Islet precursor cell (in vitro differentiated cells): ENCODE results near the gene CNNM3.

Source experiments
- DNase-seq: peaks from one replicate; pipeline ENCODE4 v3.0.0-alpha.2; 2018

The CNNM3 gene

GRCh38 chr2:96819876-96820511 is 3.9 kb downstream of the CNNM3 start:
- DNase-seq: peak; percentile 50

GRCh38 chr2:96821113-96821675 is 5.1 kb downstream of the CNNM3 start:
- no peak for DNase-seq

GRCh38 chr2:96822786-96823185 is 6.7 kb downstream of the CNNM3 start:
- no peak for DNase-seq

- DNase-seq: no peak
Measured at GRCh38 chr2:96823198-96823597, 7.1 kb downstream of the CNNM3 start.

GRCh38 chr2:96824079-96824870 is 8.2 kb downstream of the CNNM3 start:
- peak; percentile 49 for DNase-seq

- no peak for DNase-seq
Measured at GRCh38 chr2:96825057-96825456, 9.0 kb downstream of the CNNM3 start.

GRCh38 chr2:96826546-96827278 is 10.6 kb downstream of the CNNM3 start:
- DNase-seq: no peak

- no peak for DNase-seq
Measured at GRCh38 chr2:96828436-96828835, 12.4 kb downstream of the CNNM3 start.

- no peak for DNase-seq
Measured at GRCh38 chr2:96828874-96829273, 12.8 kb downstream of the CNNM3 start.

- DNase-seq: peak; percentile 46
Measured at GRCh38 chr2:96830044-96830562, 14.0 kb downstream of the CNNM3 start.

GRCh38 chr2:96831679-96832078 is 15.6 kb downstream of the CNNM3 start:
- peak; percentile 65 for DNase-seq

- DNase-seq: no peak
Measured at GRCh38 chr2:96832408-96832753, 16.3 kb downstream of the CNNM3 start.

- DNase-seq: peak; percentile 95
Measured at GRCh38 chr2:96832754-96833507, 16.9 kb downstream of the CNNM3 start.

GRCh38 chr2:96835830-96836229 is 19.8 kb downstream of the CNNM3 start:
- DNase-seq: no peak

GRCh38 chr2:96837575-96837974 is 21.5 kb downstream of the CNNM3 start:
- peak; percentile 61 for DNase-seq

- peak; percentile 42 for DNase-seq
Measured at GRCh38 chr2:96838345-96839292, 22.6 kb downstream of the CNNM3 start.

- peak; percentile 44 for DNase-seq
Measured at GRCh38 chr2:96839293-96839874, 23.3 kb downstream of the CNNM3 start.

- peak; percentile 46 for DNase-seq
Measured at GRCh38 chr2:96839875-96840850, 24.1 kb downstream of the CNNM3 start.

- peak; percentile 42 for DNase-seq
Measured at GRCh38 chr2:96841701-96842495, 25.8 kb downstream of the CNNM3 start.
